ENCODE results near the gene HDAC5. TPM values are rescaled to one million over a fixed set of nuclear protein-coding genes. Genes with fewer than 3 reads are reported as not detected.

Gene HDAC5
- total RNA-seq, 2 donors from 2014 or later: 39.2 to 57.9 TPM

Other genes starting within 250 kb of the HDAC5 start
- gene MPP2, start 216.1 kb downstream of the HDAC5 start, total RNA-seq: 10 to 100 TPM; 10.7 to 15.9 TPM
- not detected for gene PPY, start 181.2 kb downstream of the HDAC5 start, total RNA-seq
- gene PYY, start 169.7 kb downstream of the HDAC5 start, total RNA-seq: not detected
- gene NAGS, start 119.0 kb downstream of the HDAC5 start, total RNA-seq: 1 to 10 TPM; 1.3 to 1.4 TPM
- gene TMEM101, start 108.7 kb downstream of the HDAC5 start, total RNA-seq: 10 to 100 TPM; 16.1 to 17.5 TPM
- gene LSM12, start 57.0 kb downstream of the HDAC5 start, total RNA-seq: 10 to 100 TPM; 39.4 to 57.5 TPM
- gene G6PC3, start 52.9 kb downstream of the HDAC5 start, total RNA-seq: 10 to 100 TPM; 32.9 to 44.4 TPM
- gene HROB, start 18.3 kb upstream of the HDAC5 start, total RNA-seq: 1 to 10 TPM; 1.1 to 1.3 TPM
- 1 to 10 TPM; 4.9 to 8.7 TPM for gene ASB16, start 47.1 kb upstream of the HDAC5 start, total RNA-seq
- 10 to 100 TPM; 22.5 to 23.1 TPM for gene TMUB2, start 63.3 kb upstream of the HDAC5 start, total RNA-seq
- 10 to 100 TPM; 39.6 to 50.4 TPM for gene ATXN7L3, start 76.2 kb upstream of the HDAC5 start, total RNA-seq
- gene UBTF, start 96.0 kb upstream of the HDAC5 start, total RNA-seq: 10 to 100 TPM; 35.5 to 48.2 TPM
- gene SLC4A1, start 144.5 kb upstream of the HDAC5 start, total RNA-seq: under 1 TPM in 1 of 2 donors, not detected in 1; 0.63 TPM
- gene RUNDC3A, start 185.0 kb upstream of the HDAC5 start, total RNA-seq: 1 to 10 TPM in 1 of 2 donors, under 1 TPM in 1; 0.85 to 1.0 TPM
- gene SLC25A39, start 201.2 kb upstream of the HDAC5 start, total RNA-seq: 10 to 100 TPM; 60.9 to 62.5 TPM
- gene GRN, start 221.7 kb upstream of the HDAC5 start, total RNA-seq: 100 to 1,000 TPM; 190 to 206 TPM
- gene FAM171A2, start 240.2 kb upstream of the HDAC5 start, total RNA-seq: 1 to 10 TPM; 1.2 to 2.4 TPM